GDM1 (cell line): ENCODE data around the gene TBCCD1.
"Not testable (repeated sequence)": the region's sequence is repeated elsewhere in the genome, so short reads cannot be mapped to it uniquely, and the experiment has no call there.

ENCODE experiments used
- DNase-seq: peaks from one replicate; lab custom pipeline; 2025; lab: John Stamatoyannopoulos, UW

Gene TBCCD1

GRCh38 chr3:186516646-186517045 lies 50.5 kb downstream of the TBCCD1 start:
- DNase-seq = no peak

GRCh38 chr3:186515125-186515524 lies 52.0 kb downstream of the TBCCD1 start:
- DNase-seq = peak; percentile 37

- DNase-seq = no peak
These were observed 52.7 kb downstream of the TBCCD1 start for GRCh38 chr3:186514296-186515002.

GRCh38 chr3:186513386-186513785 lies 53.8 kb downstream of the TBCCD1 start:
- no peak for DNase-seq

GRCh38 chr3:186512570-186513302 lies 54.4 kb downstream of the TBCCD1 start:
- DNase-seq = no peak

GRCh38 chr3:186511702-186512101 lies 55.4 kb downstream of the TBCCD1 start:
- no peak for DNase-seq

GRCh38 chr3:186511245-186511644 lies 55.9 kb downstream of the TBCCD1 start:
- no peak for DNase-seq

- DNase-seq = no peak
These were observed 56.6 kb downstream of the TBCCD1 start for GRCh38 chr3:186510374-186511079.

- no peak for DNase-seq
These were observed 57.7 kb downstream of the TBCCD1 start for GRCh38 chr3:186509423-186509822.

- no peak for DNase-seq
These were observed 60.3 kb downstream of the TBCCD1 start for GRCh38 chr3:186506857-186507256.

- no peak for DNase-seq
These were observed 60.9 kb downstream of the TBCCD1 start for GRCh38 chr3:186506191-186506739.

- DNase-seq = no peak
These were observed 64.0 kb downstream of the TBCCD1 start for GRCh38 chr3:186502966-186503712.

- DNase-seq = no peak
These were observed 64.8 kb downstream of the TBCCD1 start for GRCh38 chr3:186502138-186502948.

- DNase-seq = not testable (repeated sequence)
These were observed 67.2 kb downstream of the TBCCD1 start for GRCh38 chr3:186499949-186500348.

- DNase-seq = not testable (repeated sequence)
These were observed 69.1 kb downstream of the TBCCD1 start for GRCh38 chr3:186498022-186498421.

- no peak for DNase-seq
These were observed 69.5 kb downstream of the TBCCD1 start for GRCh38 chr3:186497608-186498007.

GRCh38 chr3:186496635-186497034 lies 70.5 kb downstream of the TBCCD1 start:
- DNase-seq = no peak
